CD4-positive, alpha-beta T cell (primary cell): ENCODE results near the gene PRPF38A. TPM values are rescaled to one million over a fixed set of nuclear protein-coding genes. Genes with fewer than 3 reads are reported as not detected.

Source experiments
- ATAC-seq: fragments of 200-7000 bp; cut with Tn5 transposase; one replicate; pipeline ENCODE4 v1.10.0; 2022; ENCODE audit warnings: mild to moderate bottlenecking; ENCODE audit not compliant: poor library complexity
- CTCF ChIA-PET: fragments of 350-600 bp; sonication (Branson Sonifier 250); formaldehyde crosslinking; loops from one replicate; lab custom pipeline; 2021; ENCODE audit warnings: antibody characterized with exemption, inconsistent platforms; lab: Charles Lee
- POLR2A ChIA-PET: fragments of 350-600 bp; sonication (Branson Sonifier 250); formaldehyde crosslinking; loops from one replicate; lab custom pipeline; 2021; ENCODE audit warnings: antibody characterized with exemption, inconsistent platforms; lab: Charles Lee
- DNase-seq, 14 experiments: peaks; one replicate each; pipeline ENCODE4 v3.0.0-alpha.2; 2013 to 2020; ENCODE audit warnings: mixed read lengths in 2 of 14
- H3K27ac ChIP-seq, 2 donors: one replicate each; pipeline versions ENCODE4 v1.5.1 to v1.7.0; 2013; ENCODE audit warnings: low read length in 2 of 2, low read depth in 1 of 2, mild to moderate bottlenecking in 1 of 2
- H3K27me3 ChIP-seq, 2 experiments: 1 replicate in 1 of 2; 2 replicates in 1 of 2; pipeline versions ENCODE4 v1.6.1 to v1.7.0; 2013; ENCODE audit warnings: low read length in 2 of 2, control low read depth in 1 of 2, mild to moderate bottlenecking in 1 of 2, moderate library complexity in 1 of 2; ENCODE audit not compliant: insufficient read depth in 2 of 2, control insufficient read depth in 1 of 2
- H3K36me3 ChIP-seq: one replicate; pipeline ENCODE4 v1.6.1; 2013; ENCODE audit warnings: low read length, control low read depth; ENCODE audit not compliant: insufficient read depth
- H3K4me1 ChIP-seq: one replicate; pipeline ENCODE4 v1.6.1; 2013; ENCODE audit warnings: low read length, control low read depth; ENCODE audit not compliant: insufficient read depth
- H3K4me3 ChIP-seq: one replicate; pipeline ENCODE4 v1.5.1; 2013; ENCODE audit warnings: mild to moderate bottlenecking, low read length, moderate library complexity
- H3K9me3 ChIP-seq, 2 experiments: 1 replicate in 1 of 2; 2 replicates in 1 of 2; pipeline versions ENCODE4 v1.6.1 to v1.7.0; 2013; ENCODE audit warnings: low read length in 2 of 2, mild to moderate bottlenecking in 2 of 2, control low read depth in 1 of 2, moderate library complexity in 1 of 2; ENCODE audit not compliant: control insufficient read depth in 1 of 2, insufficient read depth in 1 of 2
- H3K27ac Mint-ChIP-seq: one replicate; pipeline ENCODE4 v1.8.0; 2020; ENCODE audit warnings: mixed read lengths
- H3K27me3 Mint-ChIP-seq: one replicate; pipeline ENCODE4 v1.8.0; 2021; ENCODE audit warnings: mixed read lengths
- H3K36me3 Mint-ChIP-seq: one replicate; pipeline ENCODE4 v1.8.0; 2021; ENCODE audit warnings: low read depth, mixed read lengths
- H3K4me1 Mint-ChIP-seq: one replicate; pipeline ENCODE4 v1.8.0; 2021; ENCODE audit warnings: low read depth, mixed read lengths
- H3K4me3 Mint-ChIP-seq: one replicate; pipeline ENCODE4 v1.8.0; 2020; ENCODE audit warnings: mild to moderate bottlenecking, mixed read lengths
- H3K9me3 Mint-ChIP-seq: one replicate; pipeline ENCODE4 v1.8.0; 2020; ENCODE audit warnings: mixed read lengths
- intact Hi-C, 2 experiments: fragments of 100-400 bp; cut with DNase I in 1 of 2; cut with micrococcal nuclease in 1 of 2; formaldehyde crosslinking; loops; one replicate each; pipeline versions ENCODE4 v1.15.1 to v1.9.0; 2023 to 2025; cut with DNase I, micrococcal nuclease
- total RNA-seq, 174 experiments: library from RNA in 2 of 174; stranded (reverse) in 2 of 174; gene quantifications; one replicate each; pipeline ENCODE4 v1.2.3 and lab custom pipeline; 2021 to 2026
- TF ChIP-seq, protein P1 (sequence below): fragments of 200-600 bp; IDR thresholded peaks from one replicate; pipeline ENCODE4 v1.8.0; 2022; ENCODE audit warnings: antibody characterized with exemption, mild to moderate bottlenecking

Gene PRPF38A
- total RNA-seq, 2 experiments from 2014 or later, result 56.2 to 63.6 TPM

DNA sequence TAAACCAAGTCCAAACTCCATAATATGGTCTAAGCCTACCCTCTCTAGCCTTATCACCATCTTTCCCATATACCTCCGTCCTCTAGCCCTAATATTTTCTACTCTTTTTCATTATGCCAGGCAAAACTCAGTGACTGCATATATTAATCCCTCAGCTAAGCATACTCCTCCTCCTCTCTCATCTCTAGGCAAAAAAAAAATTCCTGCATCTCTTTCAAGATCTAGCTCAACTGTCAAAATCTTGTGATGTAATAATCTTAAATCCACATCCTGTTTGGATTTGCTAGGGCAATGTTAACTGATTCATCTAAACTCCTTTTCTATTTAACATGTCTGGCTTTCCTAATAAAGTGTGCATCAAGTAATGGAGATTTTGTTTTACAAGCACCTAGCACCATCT, 20.4 kb downstream of the PRPF38A start:
- DNase-seq (peak in 2 of 14 experiments; percentile 21 to 54), ATAC-seq (no peak)
- Histone ChIP-seq H3K4me1 (peaks cover 18% of the 10 kb centered on the region), H3K36me3 (peaks cover 20% of the 10 kb centered on the region), H3K27ac (peak overlapping the region; percentile 78 to 81), H3K9me3 (no peaks in the 10 kb centered on the region), H3K27me3 (no peaks in the 10 kb centered on the region), H3K4me3 (no peak overlapping the region)
- intact Hi-C loops, result loop anchor here (1.0 to 10.0 kb wide), 6 partner anchors 21 to 546 kb away; partner anchors contain the start of genes TUT4 (in 2 of the 2), CC2D1B (in 1 of the 2), NRDC (in 1 of the 2) and ORC1 (in 1 of the 2)
- H3K27ac Mint-ChIP-seq, result peak overlapping the region; percentile 100
- peaks cover 66% of the 10 kb centered on the region for H3K36me3 Mint-ChIP-seq
- ChIA-PET POLR2A (interaction anchor here (1.0 to 2.3 kb wide), 11 partner anchors 8 to 1520 kb away, joined by 3 to 72 read pairs (median 6); partner anchors contain the start of genes CC2D1B, IFT25, ORC1 and PRPF38A), CTCF (interaction anchor here (1.1 to 4.8 kb wide), 3 partner anchors 20 to 261 kb away, joined by 3 to 35 read pairs (median 8); partner anchors contain the start of genes ORC1 and PRPF38A)
- H3K27me3 Mint-ChIP-seq, result no peaks in the 10 kb centered on the region
- peaks cover 52% of the 10 kb centered on the region for H3K4me1 Mint-ChIP-seq
- H3K9me3 Mint-ChIP-seq, result no peaks in the 10 kb centered on the region
- peak overlapping the region; percentile 53 for H3K4me3 Mint-ChIP-seq
- TF ChIP-seq, protein P1, sequence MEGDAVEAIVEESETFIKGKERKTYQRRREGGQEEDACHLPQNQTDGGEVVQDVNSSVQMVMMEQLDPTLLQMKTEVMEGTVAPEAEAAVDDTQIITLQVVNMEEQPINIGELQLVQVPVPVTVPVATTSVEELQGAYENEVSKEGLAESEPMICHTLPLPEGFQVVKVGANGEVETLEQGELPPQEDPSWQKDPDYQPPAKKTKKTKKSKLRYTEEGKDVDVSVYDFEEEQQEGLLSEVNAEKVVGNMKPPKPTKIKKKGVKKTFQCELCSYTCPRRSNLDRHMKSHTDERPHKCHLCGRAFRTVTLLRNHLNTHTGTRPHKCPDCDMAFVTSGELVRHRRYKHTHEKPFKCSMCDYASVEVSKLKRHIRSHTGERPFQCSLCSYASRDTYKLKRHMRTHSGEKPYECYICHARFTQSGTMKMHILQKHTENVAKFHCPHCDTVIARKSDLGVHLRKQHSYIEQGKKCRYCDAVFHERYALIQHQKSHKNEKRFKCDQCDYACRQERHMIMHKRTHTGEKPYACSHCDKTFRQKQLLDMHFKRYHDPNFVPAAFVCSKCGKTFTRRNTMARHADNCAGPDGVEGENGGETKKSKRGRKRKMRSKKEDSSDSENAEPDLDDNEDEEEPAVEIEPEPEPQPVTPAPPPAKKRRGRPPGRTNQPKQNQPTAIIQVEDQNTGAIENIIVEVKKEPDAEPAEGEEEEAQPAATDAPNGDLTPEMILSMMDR, result no peak

DNA sequence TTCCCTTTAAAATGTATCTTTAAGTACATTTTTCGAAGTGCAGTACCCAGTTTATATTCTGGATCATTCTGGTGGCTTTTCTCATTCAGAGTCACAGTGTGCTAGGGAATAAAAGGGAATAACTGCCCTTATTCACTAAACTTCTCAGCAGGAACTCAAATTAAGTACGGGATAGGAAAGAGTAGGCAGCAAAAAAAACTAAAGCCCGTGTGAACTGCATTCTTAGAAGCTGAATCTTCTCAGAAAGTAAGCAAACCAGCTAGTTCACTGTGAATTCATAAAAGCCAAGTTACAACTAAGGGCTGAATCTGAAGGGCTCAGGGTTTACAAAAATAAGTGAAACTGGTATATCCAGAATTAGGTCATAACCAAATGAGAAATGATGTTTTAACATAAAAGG, 22.0 kb downstream of the PRPF38A start:
- Mint-ChIP-seq H3K9me3 (no peaks in the 10 kb centered on the region), H3K36me3 (peaks cover 69% of the 10 kb centered on the region), H3K4me1 (peaks cover 44% of the 10 kb centered on the region), H3K27me3 (no peaks in the 10 kb centered on the region), H3K4me3 (peak overlapping the region; percentile 39), H3K27ac (peak overlapping the region; percentile 100)
- TF ChIP-seq, protein P1, result no peak
- CTCF ChIA-PET, result interaction anchor here (4.8 kb wide), 1 partner anchor 22 kb away, joined by 35 read pairs; the partner anchor contains the start of genes ORC1 and PRPF38A
- intact Hi-C loops, result loop anchor here in 1 of 2 experiments (10.0 kb wide), 1 partner anchor 58 kb away; no protein-coding TSS in a partner anchor
- POLR2A ChIA-PET, result interaction anchor here (0.6 to 2.0 kb wide), 4 partner anchors 9 to 207 kb away, joined by 3 to 10 read pairs (median 4); partner anchors contain the start of genes ORC1 and PRPF38A
- no peaks in the 10 kb centered on the region for H3K9me3 ChIP-seq
- no peaks in the 10 kb centered on the region for H3K27me3 ChIP-seq
- DNase-seq, result no peak
- peaks cover 17% of the 10 kb centered on the region for H3K4me1 ChIP-seq
- ATAC-seq, result no peak
- no peak overlapping the region for H3K4me3 ChIP-seq
- peaks cover 16% of the 10 kb centered on the region for H3K36me3 ChIP-seq
- peak overlapping the region in 1 of 2 donors; percentile 35 for H3K27ac ChIP-seq

DNA sequence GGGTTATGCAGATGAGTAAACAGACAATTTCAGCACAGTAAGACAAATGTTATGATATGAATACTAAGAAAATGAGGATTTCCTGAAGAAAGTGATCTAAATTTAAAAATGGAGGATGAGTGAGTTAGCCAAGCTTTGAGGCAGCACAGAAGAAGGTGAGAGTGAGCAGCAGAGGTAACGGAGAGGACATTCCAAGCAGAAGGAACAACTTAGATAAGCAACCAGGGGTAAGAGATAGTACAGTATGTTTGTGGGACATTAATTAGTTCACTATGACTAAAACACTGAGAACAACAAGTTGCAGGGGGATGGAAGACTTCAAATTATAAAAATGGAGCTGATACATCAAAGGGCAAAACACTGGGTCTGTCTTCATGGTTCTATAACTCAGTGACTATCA, 22.8 kb downstream of the PRPF38A start:
- peaks cover 72% of the 10 kb centered on the region for H3K36me3 Mint-ChIP-seq
- POLR2A ChIA-PET, result interaction anchor here (1.1 to 2.0 kb wide), 2 partner anchors 8 to 23 kb away, joined by 4 to 10 read pairs; partner anchors contain the start of genes ORC1 and PRPF38A
- CTCF ChIA-PET, result interaction anchor here (4.8 kb wide), 1 partner anchor 23 kb away, joined by 35 read pairs; the partner anchor contains the start of genes ORC1 and PRPF38A
- H3K27ac Mint-ChIP-seq, result peak overlapping the region; percentile 34
- Histone ChIP-seq H3K27ac (peak overlapping the region in 1 of 2 donors; percentile 35), H3K27me3 (no peaks in the 10 kb centered on the region), H3K4me1 (peaks cover 17% of the 10 kb centered on the region), H3K36me3 (peaks cover 15% of the 10 kb centered on the region), H3K9me3 (no peaks in the 10 kb centered on the region), H3K4me3 (no peak overlapping the region)
- TF ChIP-seq, protein P1, result no peak
- no peak overlapping the region for H3K4me3 Mint-ChIP-seq
- no peaks in the 10 kb centered on the region for H3K9me3 Mint-ChIP-seq
- H3K4me1 Mint-ChIP-seq, result peaks cover 44% of the 10 kb centered on the region
- ATAC-seq, result no peak
- no peaks in the 10 kb centered on the region for H3K27me3 Mint-ChIP-seq
- intact Hi-C loops, result loop anchor here in 1 of 2 experiments (10.0 kb wide), 1 partner anchor 58 kb away; no protein-coding TSS in a partner anchor
- DNase-seq, result no peak
